Neural cell (in vitro differentiated cells): ENCODE data around the gene CD226. TPM values are rescaled to one million over a fixed set of nuclear protein-coding genes. Genes with fewer than 3 reads are reported as not detected.
"Not testable (repeated sequence)": the region's sequence is repeated elsewhere in the genome, so short reads cannot be mapped to it uniquely, and the experiment has no call there.

ENCODE experiments used
- H2AFZ ChIP-seq: fragments of 200-600, 300-800 bp; sonication (generic), shearing (Covaris generic); 2 replicates; pipeline ENCODE4 v1.6.0; 2014; ENCODE audit warnings: low read depth, mild to moderate bottlenecking, antibody characterized with exemption, low read length, moderate library complexity
- H3F3A ChIP-seq: fragments of 200-600 bp; shearing (Covaris generic); 2 replicates; pipeline ENCODE4 v1.6.1; 2016; ENCODE audit warnings: mild to moderate bottlenecking, moderate library complexity, mixed read lengths, antibody characterized with exemption, low read length; ENCODE audit not compliant: insufficient read depth, poor library complexity, severe bottlenecking
- H3K27ac ChIP-seq: fragments of 200-600, 300-800 bp; sonication (generic), shearing (Covaris generic); 2 replicates; pipeline ENCODE4 v1.5.1; 2014; ENCODE audit warnings: mild to moderate bottlenecking, low read length, moderate library complexity
- H3K27me3 ChIP-seq: fragments of 300-800, 200-600 bp; sonication (generic), shearing (Covaris generic); 2 replicates; pipeline ENCODE4 v1.6.0; 2014; ENCODE audit warnings: mild to moderate bottlenecking, low read depth, low read length, moderate library complexity; ENCODE audit not compliant: insufficient read depth
- H3K36me3 ChIP-seq: fragments of 300-800, 200-600 bp; sonication (generic), shearing (Covaris generic); 2 replicates; pipeline ENCODE4 v1.5.1; 2014; ENCODE audit warnings: mild to moderate bottlenecking, antibody characterized with exemption, low read length, moderate library complexity; ENCODE audit not compliant: insufficient read depth
- H3K4me2 ChIP-seq: fragments of 300-800, 200-600 bp; sonication (generic), shearing (Covaris generic); 2 replicates; pipeline ENCODE4 v1.6.0; 2014; ENCODE audit warnings: mild to moderate bottlenecking, low read length
- H3K4me3 ChIP-seq: fragments of 300-800, 200-600 bp; sonication (generic), shearing (Covaris generic); 2 replicates; pipeline ENCODE4 v1.5.1; 2014; ENCODE audit warnings: mild to moderate bottlenecking, low read length, moderate library complexity
- H3K79me2 ChIP-seq: fragments of 200-600 bp; shearing (Covaris generic); replicated peaks from 2 replicates; pipeline ENCODE4 v1.6.0; 2014; ENCODE audit warnings: mild to moderate bottlenecking, low read length, moderate library complexity; ENCODE audit not compliant: insufficient read depth
- H3K9ac ChIP-seq: fragments of 300-800, 200-600 bp; sonication (generic), shearing (Covaris generic); 2 replicates; pipeline ENCODE4 v1.6.1; 2016; ENCODE audit warnings: mild to moderate bottlenecking, low read length, mixed read lengths
- H3K9me2 ChIP-seq: fragments of 200-600 bp; shearing (Covaris generic); 2 replicates; pipeline ENCODE4 v1.6.1; 2016; ENCODE audit warnings: mild to moderate bottlenecking, low read length, mixed read lengths; ENCODE audit not compliant: insufficient read depth
- H3K9me3 ChIP-seq: fragments of 200-600, 300-800 bp; sonication (generic), shearing (Covaris generic); 2 replicates; pipeline ENCODE4 v1.6.1; 2016; ENCODE audit warnings: mild to moderate bottlenecking, mixed run types, low read length, moderate library complexity, mixed read lengths
- H4K20me1 ChIP-seq: fragments of 200-600 bp; shearing (Covaris generic); 2 replicates; pipeline ENCODE4 v1.6.1; 2016; ENCODE audit warnings: mild to moderate bottlenecking, mixed run types; ENCODE audit not compliant: insufficient read depth
- EP300 ChIP-seq: fragments of 450-650 bp; conservative IDR thresholded peaks from 2 replicates; pipeline ENCODE4 v1.6.1; 2014; ENCODE audit warnings: antibody characterized with exemption, mild to moderate bottlenecking, moderate library complexity; ENCODE audit not compliant: poor library complexity, severe bottlenecking
- EZH2 ChIP-seq: fragments of 200-600, 300-800 bp; shearing (Covaris generic), sonication (generic); IDR thresholded peaks from 2 replicates; pipeline ENCODE4 v1.6.1; 2014; ENCODE audit warnings: antibody characterized with exemption, low read length, borderline replicate concordance, mild to moderate bottlenecking; ENCODE audit not compliant: insufficient read depth, poor library complexity, severe bottlenecking
- MXI1 ChIP-seq: fragments of 450-650 bp; conservative IDR thresholded peaks from 2 replicates; pipeline ENCODE4 v1.6.1; 2014; ENCODE audit warnings: antibody characterized with exemption, mild to moderate bottlenecking; ENCODE audit not compliant: poor library complexity, severe bottlenecking
- POLR2AphosphoS5 ChIP-seq: IDR thresholded peaks from 2 replicates; pipeline ENCODE4 v1.6.1; 2012
- RAD21 ChIP-seq: fragments of 450-650 bp; conservative IDR thresholded peaks from 2 replicates; pipeline ENCODE4 v1.6.1; 2014; ENCODE audit warnings: antibody characterized with exemption, mild to moderate bottlenecking, moderate library complexity
- SMC3 ChIP-seq: fragments of 450-650 bp; conservative IDR thresholded peaks from 2 replicates; pipeline ENCODE4 v1.6.1; 2014; ENCODE audit warnings: antibody characterized with exemption, mild to moderate bottlenecking, moderate library complexity; ENCODE audit not compliant: poor library complexity
- TAF1 ChIP-seq: IDR thresholded peaks from 2 replicates; pipeline ENCODE4 v1.6.1; 2012; ENCODE audit warnings: low read depth
- polyA plus RNA-seq: library from polyadenylated mRNA; depleted of rRNA; stranded (reverse); fragments of >200 nt; gene quantifications from 2 replicates; pipeline ENCODE4 v1.2.3, GENCODE V29; 2014
- TF ChIP-seq, protein P1 (sequence below): IDR thresholded peaks from 2 replicates; pipeline ENCODE4 v1.6.1; 2012; ENCODE audit warnings: borderline replicate concordance
- TF ChIP-seq, protein P2 (sequence below): fragments of 450-650 bp; IDR thresholded peaks from 2 replicates; pipeline ENCODE4 v1.5.1; 2014; ENCODE audit warnings: antibody characterized with exemption, mild to moderate bottlenecking, moderate library complexity; ENCODE audit not compliant: poor library complexity, severe bottlenecking

The CD226 gene
- polyA plus RNA-seq, 1 donor from 2014 or later: 0.11 TPM

DNA sequence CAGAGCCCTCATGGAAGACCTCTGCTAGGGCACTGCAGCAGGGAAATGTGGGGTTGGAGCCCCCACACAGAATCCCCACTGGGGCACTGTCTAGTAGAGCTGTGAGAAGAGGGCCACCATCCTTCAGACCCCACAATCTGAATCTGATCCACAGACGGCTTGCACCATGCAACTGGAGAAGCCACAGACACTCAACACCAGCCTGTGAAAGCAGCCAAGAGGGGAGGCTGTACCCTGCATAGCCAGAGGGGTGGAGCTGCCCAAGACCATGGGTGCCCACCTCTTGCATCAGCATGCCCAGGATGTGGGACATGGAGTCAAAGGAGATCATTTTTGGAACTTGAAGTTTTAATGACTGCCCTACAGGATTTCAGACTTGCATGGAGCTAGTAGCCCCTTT, 6.5 kb downstream of the CD226 start:
- H4K20me1 ChIP-seq: no peaks in the 10 kb centered on the region
- no peaks in the 10 kb centered on the region for H3K36me3 ChIP-seq
- no peak overlapping the region for H3K9ac ChIP-seq
- H3K9me2 ChIP-seq: no peaks in the 10 kb centered on the region
- no peak overlapping the region for H3K4me2 ChIP-seq
- H3K4me3 ChIP-seq: no peak overlapping the region
- TF ChIP-seq, protein P1, sequence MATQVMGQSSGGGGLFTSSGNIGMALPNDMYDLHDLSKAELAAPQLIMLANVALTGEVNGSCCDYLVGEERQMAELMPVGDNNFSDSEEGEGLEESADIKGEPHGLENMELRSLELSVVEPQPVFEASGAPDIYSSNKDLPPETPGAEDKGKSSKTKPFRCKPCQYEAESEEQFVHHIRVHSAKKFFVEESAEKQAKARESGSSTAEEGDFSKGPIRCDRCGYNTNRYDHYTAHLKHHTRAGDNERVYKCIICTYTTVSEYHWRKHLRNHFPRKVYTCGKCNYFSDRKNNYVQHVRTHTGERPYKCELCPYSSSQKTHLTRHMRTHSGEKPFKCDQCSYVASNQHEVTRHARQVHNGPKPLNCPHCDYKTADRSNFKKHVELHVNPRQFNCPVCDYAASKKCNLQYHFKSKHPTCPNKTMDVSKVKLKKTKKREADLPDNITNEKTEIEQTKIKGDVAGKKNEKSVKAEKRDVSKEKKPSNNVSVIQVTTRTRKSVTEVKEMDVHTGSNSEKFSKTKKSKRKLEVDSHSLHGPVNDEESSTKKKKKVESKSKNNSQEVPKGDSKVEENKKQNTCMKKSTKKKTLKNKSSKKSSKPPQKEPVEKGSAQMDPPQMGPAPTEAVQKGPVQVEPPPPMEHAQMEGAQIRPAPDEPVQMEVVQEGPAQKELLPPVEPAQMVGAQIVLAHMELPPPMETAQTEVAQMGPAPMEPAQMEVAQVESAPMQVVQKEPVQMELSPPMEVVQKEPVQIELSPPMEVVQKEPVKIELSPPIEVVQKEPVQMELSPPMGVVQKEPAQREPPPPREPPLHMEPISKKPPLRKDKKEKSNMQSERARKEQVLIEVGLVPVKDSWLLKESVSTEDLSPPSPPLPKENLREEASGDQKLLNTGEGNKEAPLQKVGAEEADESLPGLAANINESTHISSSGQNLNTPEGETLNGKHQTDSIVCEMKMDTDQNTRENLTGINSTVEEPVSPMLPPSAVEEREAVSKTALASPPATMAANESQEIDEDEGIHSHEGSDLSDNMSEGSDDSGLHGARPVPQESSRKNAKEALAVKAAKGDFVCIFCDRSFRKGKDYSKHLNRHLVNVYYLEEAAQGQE: no peak
- TF ChIP-seq SMC3 (no peak), RAD21 (no peak), MXI1 (no peak), TAF1 (no peak), EZH2 (no peak)
- TF ChIP-seq, protein P2, sequence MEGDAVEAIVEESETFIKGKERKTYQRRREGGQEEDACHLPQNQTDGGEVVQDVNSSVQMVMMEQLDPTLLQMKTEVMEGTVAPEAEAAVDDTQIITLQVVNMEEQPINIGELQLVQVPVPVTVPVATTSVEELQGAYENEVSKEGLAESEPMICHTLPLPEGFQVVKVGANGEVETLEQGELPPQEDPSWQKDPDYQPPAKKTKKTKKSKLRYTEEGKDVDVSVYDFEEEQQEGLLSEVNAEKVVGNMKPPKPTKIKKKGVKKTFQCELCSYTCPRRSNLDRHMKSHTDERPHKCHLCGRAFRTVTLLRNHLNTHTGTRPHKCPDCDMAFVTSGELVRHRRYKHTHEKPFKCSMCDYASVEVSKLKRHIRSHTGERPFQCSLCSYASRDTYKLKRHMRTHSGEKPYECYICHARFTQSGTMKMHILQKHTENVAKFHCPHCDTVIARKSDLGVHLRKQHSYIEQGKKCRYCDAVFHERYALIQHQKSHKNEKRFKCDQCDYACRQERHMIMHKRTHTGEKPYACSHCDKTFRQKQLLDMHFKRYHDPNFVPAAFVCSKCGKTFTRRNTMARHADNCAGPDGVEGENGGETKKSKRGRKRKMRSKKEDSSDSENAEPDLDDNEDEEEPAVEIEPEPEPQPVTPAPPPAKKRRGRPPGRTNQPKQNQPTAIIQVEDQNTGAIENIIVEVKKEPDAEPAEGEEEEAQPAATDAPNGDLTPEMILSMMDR: no peak
- H3K9me3 ChIP-seq: no peaks in the 10 kb centered on the region
- H3F3A ChIP-seq: no peaks in the 10 kb centered on the region
- H3K27me3 ChIP-seq: no peaks in the 10 kb centered on the region
- H2AFZ ChIP-seq: no peak overlapping the region
- no peaks in the 10 kb centered on the region for H3K79me2 ChIP-seq
- H3K27ac ChIP-seq: no peak overlapping the region

- not testable (repeated sequence) for H3K4me3 ChIP-seq, H3K27me3 ChIP-seq, H3K9me3 ChIP-seq, H4K20me1 ChIP-seq, H3K9me2 ChIP-seq, H3K4me2 ChIP-seq, H2AFZ ChIP-seq, H3K9ac ChIP-seq, H3K36me3 ChIP-seq, H3K79me2 ChIP-seq, H3F3A ChIP-seq, H3K27ac ChIP-seq
These were observed 7.9 kb downstream of the CD226 start for GRCh38 chr18:69939812-69940211.

- H3K9ac ChIP-seq: no peak overlapping the region
- TF ChIP-seq, protein P1: no peak
- TF ChIP-seq SMC3: no peak
- TF ChIP-seq, protein P2: no peak
- TF ChIP-seq RAD21: no peak
- TF ChIP-seq MXI1: no peak
- TF ChIP-seq EZH2: no peak
- TF ChIP-seq POLR2AphosphoS5: no peak
- no peak for TF ChIP-seq TAF1
- TF ChIP-seq EP300: no peak
- H3K4me3 ChIP-seq: no peak overlapping the region
- H4K20me1 ChIP-seq: no peaks in the 10 kb centered on the region
- no peaks in the 10 kb centered on the region for H3K9me3 ChIP-seq
- no peaks in the 10 kb centered on the region for H3K36me3 ChIP-seq
- H3F3A ChIP-seq: no peaks in the 10 kb centered on the region
- no peaks in the 10 kb centered on the region for H3K9me2 ChIP-seq
- no peak overlapping the region for H3K4me2 ChIP-seq
- no peak overlapping the region for H2AFZ ChIP-seq
- H3K79me2 ChIP-seq: no peaks in the 10 kb centered on the region
- no peak overlapping the region for H3K27ac ChIP-seq
- H3K27me3 ChIP-seq: no peaks in the 10 kb centered on the region
These were observed 11.5 kb downstream of the CD226 start for GRCh38 chr18:69936191-69936558.
